Bone marrow (tissue), 2 donors: ENCODE results near the gene FAM181A.

ENCODE experiments used
- DNase-seq, 2 donors: peaks; one replicate each; lab custom pipeline; 2025; lab: John Stamatoyannopoulos, UW

FAM181A gene

DNA sequence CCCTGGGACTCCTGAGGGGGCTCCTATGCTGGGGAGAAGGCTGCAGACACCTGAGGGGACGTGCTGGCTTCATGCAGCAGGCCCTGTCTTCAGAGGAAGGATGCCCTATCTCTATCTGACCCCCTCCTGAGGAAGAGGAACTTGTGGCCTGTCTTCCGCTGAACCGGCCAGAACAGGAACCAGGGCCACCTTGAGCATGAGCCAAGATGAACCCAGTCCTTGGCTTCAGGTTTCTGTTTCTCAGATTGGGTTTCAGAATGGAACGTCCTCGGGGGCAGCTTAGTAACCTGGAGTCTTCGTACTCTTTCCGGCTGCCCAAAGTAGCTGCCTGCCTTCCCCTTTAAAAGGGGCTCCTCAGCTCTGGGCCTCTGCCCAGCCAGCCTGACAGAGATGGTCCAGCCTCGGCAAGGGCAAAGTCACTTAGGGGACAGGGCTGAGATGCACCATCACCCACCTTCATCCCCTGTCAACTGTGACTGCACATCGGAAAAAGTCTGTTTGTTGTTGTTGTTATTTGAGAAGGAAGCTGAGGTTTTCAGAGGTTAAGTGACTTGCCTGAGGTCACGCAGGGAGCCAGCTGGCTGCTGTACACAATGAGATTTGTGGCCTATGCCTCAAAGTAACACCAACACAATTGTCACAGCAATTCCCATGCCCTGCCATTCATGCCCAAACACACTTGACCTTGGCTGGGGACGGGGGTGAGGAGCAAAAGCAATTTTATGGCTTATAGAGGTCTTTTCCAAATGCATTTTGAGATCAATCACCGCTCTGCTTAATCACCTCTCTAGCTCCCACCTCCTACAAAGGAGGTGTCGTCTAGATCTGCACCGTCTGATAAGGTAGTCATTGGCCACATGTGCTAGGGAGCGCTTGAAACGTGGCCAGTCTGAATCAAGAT is 35.8 kb downstream of the FAM181A start:
- DNase-seq: peak in 1 of 2 donors; percentile 43

- no peak for DNase-seq
These were observed 36.5 kb downstream of the FAM181A start for GRCh38 chr14:93963692-93964091.

DNA sequence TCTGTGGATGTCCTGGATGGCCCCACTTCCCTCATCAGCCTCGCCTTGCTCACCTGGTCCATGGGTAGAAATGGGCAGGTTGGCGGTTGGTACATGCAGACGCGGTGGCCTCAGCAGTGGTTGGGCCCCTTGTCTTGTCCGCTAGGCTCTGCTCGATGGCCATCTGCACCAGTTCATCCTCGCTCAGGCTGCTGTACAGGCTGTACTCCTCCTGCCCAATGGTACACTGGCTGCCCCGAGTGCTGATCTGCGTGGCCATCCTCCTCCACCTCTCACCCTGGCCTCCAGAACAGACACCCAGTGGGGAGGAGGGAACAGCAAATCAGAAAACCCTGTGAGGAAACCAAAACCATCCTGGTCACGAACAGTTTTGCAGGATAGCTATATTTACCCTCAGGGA is 37.1 kb downstream of the FAM181A start:
- DNase-seq: no peak

GRCh38 chr14:93964820-93965286 is 37.7 kb downstream of the FAM181A start:
- no peak for DNase-seq

GRCh38 chr14:93965287-93965821 is 38.2 kb downstream of the FAM181A start:
- DNase-seq: no peak

- no peak for DNase-seq
These were observed 38.9 kb downstream of the FAM181A start for GRCh38 chr14:93965946-93966474.

DNA sequence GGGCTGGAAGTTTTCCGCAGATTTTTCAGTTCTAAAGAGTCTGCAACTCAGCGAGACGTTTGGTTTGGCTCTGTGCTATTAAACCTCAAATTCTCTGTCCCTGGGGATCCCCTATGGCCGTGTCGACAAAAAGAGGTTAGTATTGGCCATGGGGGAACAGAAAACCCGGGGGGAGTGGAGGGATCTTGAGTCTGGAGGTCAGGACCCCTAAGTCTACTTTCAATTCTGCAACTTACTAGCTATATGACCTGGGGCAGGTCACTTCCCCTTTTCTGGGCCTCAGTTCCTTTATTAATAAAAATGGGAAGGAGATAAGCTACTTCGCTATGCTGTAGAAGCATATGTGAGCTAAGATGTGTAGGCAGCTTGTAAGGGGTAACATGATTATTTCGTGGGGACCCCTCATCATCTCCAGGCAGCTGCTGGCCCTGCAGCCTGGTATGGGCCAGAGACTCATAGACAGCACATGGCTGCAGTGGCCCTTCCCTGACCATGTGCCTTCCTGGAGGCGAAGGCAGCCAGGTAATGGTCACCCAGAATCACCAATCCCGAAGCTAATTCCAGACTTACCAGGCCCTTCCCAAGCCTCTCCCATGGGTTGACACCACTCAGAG is 40.6 kb downstream of the FAM181A start:
- peak in 1 of 2 donors; percentile 42 for DNase-seq

DNA sequence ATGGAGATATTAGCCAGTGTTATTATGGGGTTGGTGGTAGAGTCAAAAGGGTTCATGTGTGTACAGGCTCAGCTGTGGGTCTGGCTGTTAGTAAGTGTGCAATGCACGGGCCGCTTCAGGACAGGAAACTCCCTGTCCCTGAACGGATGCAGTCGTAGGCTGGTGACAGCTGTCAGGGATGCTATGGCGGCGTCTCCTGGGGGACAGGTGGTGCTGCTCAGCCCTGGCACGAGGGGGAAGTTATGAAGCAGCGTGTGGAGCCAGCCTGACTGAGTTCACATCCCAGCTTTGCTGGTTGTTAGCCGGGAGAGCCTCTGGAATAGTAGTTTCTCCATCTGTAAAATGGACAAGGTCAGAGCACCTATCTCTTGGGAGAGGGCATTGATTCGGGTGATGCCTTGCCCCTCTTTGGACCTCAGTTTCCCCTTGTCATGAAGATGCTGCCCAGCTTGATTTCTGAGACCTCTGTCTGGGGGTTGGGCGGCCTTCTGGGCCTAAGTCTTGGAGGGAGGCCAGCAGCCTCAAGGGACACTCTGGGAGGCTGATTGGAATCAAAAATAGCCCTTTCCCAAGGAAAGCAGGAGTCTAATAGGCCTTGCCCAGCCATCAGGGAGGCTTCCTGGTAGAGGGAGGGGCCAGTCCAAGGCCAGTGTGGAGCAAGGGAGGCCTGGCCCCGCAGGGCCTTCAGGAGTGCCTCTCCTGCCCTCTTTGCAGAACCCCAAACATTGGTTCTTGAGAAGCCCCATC is 42.1 kb downstream of the FAM181A start:
- peak in 1 of 2 donors; percentile 63 for DNase-seq

GRCh38 chr14:93970585-93970964 is 43.4 kb downstream of the FAM181A start:
- DNase-seq: peak; percentile 17 to 41

- peak in 1 of 2 donors; percentile 22 for DNase-seq
These were observed 44.0 kb downstream of the FAM181A start for GRCh38 chr14:93970965-93971634.

GRCh38 chr14:93971635-93972027 is 44.5 kb downstream of the FAM181A start:
- no peak for DNase-seq

GRCh38 chr14:93972618-93973205 is 45.6 kb downstream of the FAM181A start:
- no peak for DNase-seq

DNA sequence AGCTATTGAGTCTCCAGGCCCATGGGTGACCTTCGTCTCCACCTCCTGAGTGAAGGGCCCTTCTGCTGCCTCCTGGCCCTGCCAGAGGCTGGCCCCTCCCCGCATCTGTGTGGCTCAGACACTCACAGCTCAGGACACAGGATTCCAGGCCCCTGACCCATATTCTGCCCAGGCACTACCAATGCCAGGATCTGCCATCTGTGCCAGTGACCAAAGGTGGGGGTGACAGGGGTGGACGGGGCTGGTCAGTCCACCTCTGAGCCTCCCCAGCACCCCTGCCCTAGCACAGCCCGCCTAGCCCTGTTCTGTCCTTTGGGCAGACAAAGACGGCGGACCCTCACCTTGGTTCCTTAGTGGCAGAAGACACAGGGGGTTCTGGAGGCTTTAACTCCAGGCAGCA is 46.5 kb downstream of the FAM181A start:
- no peak for DNase-seq

DNA sequence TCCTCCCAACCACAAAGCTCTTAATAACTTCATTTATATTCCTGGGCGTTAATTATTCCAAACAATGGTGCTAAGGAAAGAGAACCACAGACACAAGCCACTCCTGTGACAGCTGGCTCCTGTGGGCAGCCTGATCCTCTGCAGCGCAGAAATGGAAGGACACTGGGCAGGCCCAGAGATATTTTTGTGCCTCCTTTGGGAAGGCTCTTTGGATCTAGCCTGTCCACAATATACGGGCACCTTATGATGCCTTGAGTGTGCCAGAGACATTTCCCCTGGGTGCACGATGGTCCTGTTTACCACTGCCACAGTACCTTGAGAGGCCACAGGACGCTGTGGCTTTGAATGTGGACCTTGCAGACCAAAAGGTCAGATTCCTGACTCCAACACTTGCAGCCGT is 47.2 kb downstream of the FAM181A start:
- no peak for DNase-seq

- DNase-seq: no peak
These were observed 47.7 kb downstream of the FAM181A start for GRCh38 chr14:93974833-93975232.

DNA sequence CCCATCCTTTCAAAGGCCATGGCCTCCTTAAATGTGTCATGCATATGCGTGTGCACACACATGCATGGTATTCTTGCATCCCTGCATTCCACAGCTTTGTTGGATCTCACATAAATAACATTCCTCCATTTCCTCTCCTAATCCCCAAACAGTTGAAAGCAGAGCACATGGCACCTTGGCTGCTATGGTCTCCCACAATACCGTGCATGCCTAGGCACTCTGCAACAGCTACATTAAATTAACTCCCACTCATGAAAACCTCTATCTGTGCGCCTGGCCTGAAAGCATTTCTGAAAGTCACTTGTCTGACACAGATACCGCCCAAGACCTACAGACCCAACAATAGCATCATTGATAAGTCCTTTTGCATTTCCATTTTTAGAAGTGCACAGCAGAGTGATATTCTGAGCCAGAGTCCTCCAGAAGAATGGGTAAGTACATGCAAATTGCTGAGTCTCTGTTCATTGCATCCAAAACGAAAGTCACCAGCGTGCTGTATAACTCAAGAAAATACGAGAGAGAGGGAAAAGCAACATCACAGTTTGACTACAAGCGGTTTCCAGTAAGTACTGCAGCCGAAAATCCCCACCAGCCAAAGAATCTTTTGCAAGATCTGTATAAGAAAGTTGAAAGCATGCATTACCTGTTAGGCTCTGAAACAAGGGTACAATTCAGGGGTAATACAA is 48.8 kb downstream of the FAM181A start:
- no peak for DNase-seq

GRCh38 chr14:93976477-93977057 is 49.4 kb downstream of the FAM181A start, which contains the start of gene ASB2:
TSS of gene ASB2 (minus strand) at chr14:93976570. CDS start at chr14:93964539, 12,031 bp downstream.
- DNase-seq: no peak

DNA sequence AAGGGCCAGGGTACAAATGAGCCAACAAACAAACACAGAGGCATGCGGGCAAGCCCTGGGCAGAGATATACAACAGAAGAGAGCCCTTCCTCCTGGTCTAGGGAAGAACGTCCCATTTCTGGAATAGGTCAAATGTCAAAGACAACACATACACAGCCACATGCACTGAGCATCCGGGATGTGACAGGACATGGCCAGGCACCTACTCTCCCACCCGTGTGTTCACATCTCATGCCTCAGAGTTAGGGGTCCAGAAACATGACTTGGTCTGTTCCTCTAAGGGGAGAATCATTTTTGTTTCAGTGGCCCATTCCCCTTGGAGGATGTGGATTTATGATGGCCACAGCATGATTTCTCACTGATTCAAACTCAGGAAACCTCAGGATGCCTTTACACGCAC is 50.0 kb downstream of the FAM181A start:
- no peak for DNase-seq

DNA sequence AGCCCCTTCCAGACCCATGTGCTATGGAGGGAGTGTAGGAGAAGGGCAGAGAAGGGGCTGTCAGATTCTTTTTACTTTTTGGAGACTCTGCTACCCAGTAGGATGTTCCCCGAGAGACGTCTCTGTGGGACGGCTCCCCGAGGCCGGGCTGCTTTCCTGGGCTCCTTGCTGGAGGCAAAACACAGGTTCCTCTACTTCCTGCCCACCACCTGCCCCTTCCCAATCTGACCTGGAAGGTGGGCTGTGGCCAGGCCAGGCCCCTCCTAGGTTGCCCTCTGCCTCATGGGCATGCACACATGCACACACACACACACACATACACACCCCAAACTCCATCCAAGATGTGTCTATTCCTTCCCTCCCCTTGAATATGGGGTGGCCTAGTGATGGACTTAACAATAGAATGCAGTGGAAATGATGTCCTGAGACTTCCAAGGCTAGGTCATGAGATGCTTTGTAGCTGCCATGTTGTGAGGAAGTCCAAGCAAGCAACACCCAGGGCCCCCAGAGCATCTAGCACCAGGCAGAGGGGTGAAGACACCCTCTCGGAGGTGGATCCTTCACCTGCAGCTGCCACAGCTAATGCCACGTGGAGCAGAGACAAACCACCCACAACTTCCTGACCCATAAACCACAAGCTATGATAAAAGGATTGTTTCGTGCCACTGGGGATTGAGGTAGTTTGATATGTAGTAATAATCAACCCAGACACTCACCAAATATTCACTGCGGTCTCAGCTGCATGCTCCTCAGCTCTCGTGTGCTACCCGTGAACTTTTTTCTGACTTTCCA is 50.8 kb downstream of the FAM181A start:
- DNase-seq: no peak
